PC-9 (cell line): Measurements from ENCODE around the gene WBP2NL. TPM values are rescaled to one million over a fixed set of nuclear protein-coding genes. Genes with fewer than 3 reads are reported as not detected.

ENCODE experiments used
- BruUV-seq: library from RNA; stranded (reverse); fragments of 400-500 nt; replicated peaks from 2 replicates; lab custom pipeline; 2021; lab: Mats Ljungman, UMichigan
- CTCF ChIA-PET: fragments of 300-600 bp; sonication (Branson Sonifier 250); formaldehyde crosslinking; loops from one replicate; lab custom pipeline; 2022; ENCODE audit warnings: antibody characterized with exemption; lab: Charles Lee
- POLR2A ChIA-PET: fragments of 300-600 bp; sonication (Branson Sonifier 250); formaldehyde crosslinking; loops from one replicate; lab custom pipeline; 2022; ENCODE audit warnings: antibody characterized with exemption; ENCODE audit not compliant: unreplicated experiment; lab: Charles Lee
- DNase-seq, 2 experiments: peaks; one replicate each; pipeline versions ENCODE4 v3.0.0 to v3.0.0-alpha.2; 2015 to 2022; ENCODE audit warnings: mixed read lengths in 1 of 2
- H2AFZ ChIP-seq: fragments of 200-600 bp; sonication (generic); 2 replicates; pipeline ENCODE4 v1.8.1; 2017; ENCODE audit warnings: antibody characterized with exemption
- H3F3A ChIP-seq: fragments of 200-600 bp; sonication (generic); 2 replicates; pipeline ENCODE4 v1.8.1; 2017; ENCODE audit warnings: antibody characterized with exemption, mild to moderate bottlenecking, low read depth; ENCODE audit not compliant: insufficient read depth
- H3K27ac ChIP-seq: fragments of 200-600 bp; sonication (generic); 2 replicates; pipeline ENCODE4 v1.6.1; 2016; ENCODE audit warnings: mixed run types
- H3K27me3 ChIP-seq: fragments of 200-600 bp; sonication (generic); 2 replicates; pipeline ENCODE4 v1.6.1; 2016; ENCODE audit warnings: low read depth, mixed run types; ENCODE audit not compliant: insufficient read depth
- H3K36me3 ChIP-seq: fragments of 200-600 bp; sonication (generic); 2 replicates; pipeline ENCODE4 v1.6.1; 2016; ENCODE audit warnings: low read depth, mixed run types
- H3K4me1 ChIP-seq: fragments of 200-600 bp; sonication (generic); replicated peaks from 2 replicates; pipeline ENCODE4 v1.6.1; 2016; ENCODE audit warnings: mixed run types; ENCODE audit not compliant: insufficient read depth
- H3K4me2 ChIP-seq: fragments of 200-600 bp; sonication (generic); 2 replicates; pipeline ENCODE4 v1.6.1; 2017; ENCODE audit warnings: mixed run types
- H3K4me3 ChIP-seq: fragments of 200-600 bp; sonication (generic); 2 replicates; pipeline ENCODE4 v1.6.1; 2016; ENCODE audit warnings: mixed run types
- H3K79me2 ChIP-seq: fragments of 200-600 bp; sonication (generic); 2 replicates; pipeline ENCODE4 v1.6.1; 2017; ENCODE audit warnings: low read depth, mixed run types
- H3K9me2 ChIP-seq: fragments of 200-600 bp; sonication (generic); 2 replicates; pipeline ENCODE4 v1.8.1; 2017; ENCODE audit warnings: mild to moderate bottlenecking; ENCODE audit not compliant: insufficient read depth
- H3K9me3 ChIP-seq: fragments of 200-600 bp; sonication (generic); 2 replicates; pipeline ENCODE4 v1.8.1; 2016; ENCODE audit warnings: low read depth; ENCODE audit not compliant: insufficient read depth
- H4K20me1 ChIP-seq: fragments of 200-600 bp; sonication (generic); 2 replicates; pipeline ENCODE4 v1.8.1; 2017; ENCODE audit not compliant: insufficient read depth
- CTCF ChIP-seq: fragments of 200-600 bp; sonication (generic); conservative IDR thresholded peaks from 2 replicates; pipeline ENCODE4 v1.6.1; 2017; ENCODE audit warnings: mixed run types, antibody characterized with exemption, mild to moderate bottlenecking, moderate library complexity
- EZH2 ChIP-seq: fragments of 200-600 bp; sonication (generic); IDR thresholded peaks from 2 replicates; pipeline ENCODE4 v1.8.0; 2017; ENCODE audit warnings: antibody characterized with exemption, low read depth
- intact Hi-C: fragments of 100-400 bp; cut with micrococcal nuclease; formaldehyde crosslinking; loops from one replicate; pipeline ENCODE4 v1.10.0; 2022; ENCODE audit not compliant: unreplicated experiment
- total RNA-seq: library from RNA; stranded (reverse); gene quantifications from 2 replicates; pipeline ENCODE4 v1.2.3, GENCODE V29; 2021

Gene WBP2NL
- total RNA-seq, 1 experiment from 2014 or later = 7.1 TPM

- no peak overlapping the region for H3K4me2 ChIP-seq
- H3K9me3 ChIP-seq = no peaks in the 10 kb centered on the region
- DNase-seq = no peak
- ChIA-PET POLR2A (no interaction called here), CTCF (no interaction called here)
- H3K27me3 ChIP-seq = no peaks in the 10 kb centered on the region
- no peak overlapping the region for H3K27ac ChIP-seq
- BruUV-seq = no TSS peak
- H3K79me2 ChIP-seq = no peaks in the 10 kb centered on the region
- H3F3A ChIP-seq = peaks cover 5% of the 10 kb centered on the region; the same call in 1 of the 2 replicates
- no peaks in the 10 kb centered on the region for H3K9me2 ChIP-seq
- no peak overlapping the region for H3K4me3 ChIP-seq
- intact Hi-C loops = no loop called here
- H2AFZ ChIP-seq = no peak overlapping the region
- TF ChIP-seq CTCF = no peak
- H3K36me3 ChIP-seq = no peaks in the 10 kb centered on the region
- peaks cover 14% of the 10 kb centered on the region for H3K4me1 ChIP-seq
- no peaks in the 10 kb centered on the region for H4K20me1 ChIP-seq
Observed at GRCh38 chr22:42026705-42027104, 28.1 kb downstream of the WBP2NL start.

GRCh38 chr22:42033263-42034181, 34.9 kb downstream of the WBP2NL start:
- TF ChIP-seq CTCF (no peak), EZH2 (no peak)
- intact Hi-C loops = no loop called here
- Histone ChIP-seq H3K4me3 (no peak overlapping the region), H3K4me2 (no peak overlapping the region), H3K27me3 (no peaks in the 10 kb centered on the region), H2AFZ (no peak overlapping the region), H3K9me3 (peaks cover 6% of the 10 kb centered on the region; the same call in 1 of the 2 replicates), H4K20me1 (no peaks in the 10 kb centered on the region), H3K4me1 (no peaks in the 10 kb centered on the region), H3K79me2 (no peaks in the 10 kb centered on the region), H3K36me3 (no peaks in the 10 kb centered on the region), H3K27ac (no peak overlapping the region), H3K9me2 (no peaks in the 10 kb centered on the region), H3F3A (no peaks in the 10 kb centered on the region)
- no TSS peak for BruUV-seq
- no peak for DNase-seq
- ChIA-PET POLR2A (interaction anchor here (0.6 kb wide), 1 partner anchor 47 kb away, joined by 3 read pairs; no protein-coding TSS in a partner anchor), CTCF (no interaction called here)

- Histone ChIP-seq H3K79me2 (no peaks in the 10 kb centered on the region), H3K36me3 (no peaks in the 10 kb centered on the region), H3F3A (no peaks in the 10 kb centered on the region), H3K4me1 (no peaks in the 10 kb centered on the region), H3K9me3 (peaks cover 6% of the 10 kb centered on the region; the same call in 1 of the 2 replicates), H3K4me2 (no peak overlapping the region), H3K9me2 (no peaks in the 10 kb centered on the region; the same call in 1 of the 2 replicates), H2AFZ (no peak overlapping the region), H4K20me1 (no peaks in the 10 kb centered on the region), H3K27ac (no peak overlapping the region), H3K4me3 (no peak overlapping the region), H3K27me3 (no peaks in the 10 kb centered on the region)
- DNase-seq = no peak
- intact Hi-C loops = no loop called here
- no TSS peak for BruUV-seq
- TF ChIP-seq CTCF (no peak), EZH2 (no peak)
- CTCF ChIA-PET = no interaction called here
- POLR2A ChIA-PET = no interaction called here
Observed at GRCh38 chr22:42035256-42035655, 36.7 kb downstream of the WBP2NL start.
